ENCODE measurements around the gene UCHL3. TPM values are rescaled to one million over a fixed set of nuclear protein-coding genes. Genes with fewer than 3 reads are reported as not detected.

Gene UCHL3
- total and polyA plus RNA-seq, 9 donors, result 8.6 to 39.5 (median 13.0) TPM

GRCh38 chr13:75603038-75603437, 53.4 kb downstream of the UCHL3 start:
- intact Hi-C loops (cut with DNase I), result no loop called here

GRCh38 chr13:75607447-75607846, 57.9 kb downstream of the UCHL3 start:
- WGBS, 3 donors, result 96 to 98% (median 98%) methylated on average over 2 of the region's 2 CpGs
- Histone ChIP-seq H3K27me3 (no peaks in the 10 kb centered on the region), H3K4me1 (ENCODE audit: insufficient read depth) (no peaks in the 10 kb centered on the region), H3K36me3 (no peaks in the 10 kb centered on the region), H3K4me3 (no peak overlapping the region), H3K27ac (no peak overlapping the region), H3K9me3 (no peaks in the 10 kb centered on the region)
- TF ChIP-seq POLR2A (IDR thresholded peaks at IDR 0.05) (no peak), CTCF (IDR thresholded peaks at IDR 0.05) (no peak), EP300 (IDR thresholded peaks at IDR 0.05) (no peak)
- no peak for DNase-seq
- intact Hi-C loops (cut with DNase I), result no loop called here

More at GRCh38 chr13:75603038-75603437, 53.4 kb downstream of the UCHL3 start:
- H3K9me3 ChIP-seq, result no peaks in the 10 kb centered on the region
- H3K4me1 ChIP-seq (ENCODE audit: insufficient read depth), result no peaks in the 10 kb centered on the region
- WGBS, 3 donors, result 94 to 99% (median 98%) methylated on average over 2 of the region's 2 CpGs
- H3K4me3 ChIP-seq, result no peak overlapping the region
- H3K27ac ChIP-seq, result no peak overlapping the region
- H3K27me3 ChIP-seq, result no peaks in the 10 kb centered on the region
- DNase-seq, result no peak
- no peak for TF ChIP-seq POLR2A (IDR thresholded peaks at IDR 0.05)
- TF ChIP-seq CTCF (IDR thresholded peaks at IDR 0.05), result no peak
- no peak for TF ChIP-seq EP300 (IDR thresholded peaks at IDR 0.05)
- H3K36me3 ChIP-seq, result no peaks in the 10 kb centered on the region

- no peaks in the 10 kb centered on the region for H3K9me3 ChIP-seq
- no peak overlapping the region for H3K4me3 ChIP-seq
- no peaks in the 10 kb centered on the region for H3K4me1 ChIP-seq (ENCODE audit: insufficient read depth)
- TF ChIP-seq CTCF (IDR thresholded peaks at IDR 0.05), result no peak
- no peak for TF ChIP-seq POLR2A (IDR thresholded peaks at IDR 0.05)
- TF ChIP-seq EP300 (IDR thresholded peaks at IDR 0.05), result no peak
- H3K27ac ChIP-seq, result no peak overlapping the region
- DNase-seq, result no peak
- intact Hi-C loops (cut with DNase I), result no loop called here
- no peaks in the 10 kb centered on the region for H3K36me3 ChIP-seq
- H3K27me3 ChIP-seq, result no peaks in the 10 kb centered on the region
These were observed 60.9 kb downstream of the UCHL3 start for GRCh38 chr13:75610466-75610865.

GRCh38 chr13:75612354-75612753, 62.8 kb downstream of the UCHL3 start:
- DNase-seq, result no peak
- Histone ChIP-seq H3K4me1 (ENCODE audit: insufficient read depth) (no peaks in the 10 kb centered on the region), H3K4me3 (no peak overlapping the region), H3K27me3 (no peaks in the 10 kb centered on the region), H3K36me3 (no peaks in the 10 kb centered on the region), H3K27ac (no peak overlapping the region), H3K9me3 (no peaks in the 10 kb centered on the region)
- WGBS, 3 donors, result 72 to 76% (median 73%) methylated on average over 2 of the region's 2 CpGs
- intact Hi-C loops (cut with DNase I), result no loop called here
- TF ChIP-seq CTCF (IDR thresholded peaks at IDR 0.05), result no peak
- no peak for TF ChIP-seq POLR2A (IDR thresholded peaks at IDR 0.05)
- TF ChIP-seq EP300 (IDR thresholded peaks at IDR 0.05), result no peak

GRCh38 chr13:75617230-75617629, 67.6 kb downstream of the UCHL3 start:
- Histone ChIP-seq H3K27ac (no peak overlapping the region), H3K4me1 (ENCODE audit: insufficient read depth) (no peaks in the 10 kb centered on the region), H3K4me3 (no peak overlapping the region), H3K9me3 (no peaks in the 10 kb centered on the region), H3K36me3 (no peaks in the 10 kb centered on the region), H3K27me3 (no peaks in the 10 kb centered on the region)
- DNase-seq, result no peak
- TF ChIP-seq POLR2A (IDR thresholded peaks at IDR 0.05) (no peak), EP300 (IDR thresholded peaks at IDR 0.05) (no peak), CTCF (IDR thresholded peaks at IDR 0.05) (no peak)
- WGBS, 3 donors, result 0 to 95% (median 63%) methylated on average over 1 of the region's 1 CpG
- intact Hi-C loops (cut with DNase I), result no loop called here
